Stomach (tissue), 4 donors: ENCODE results near the gene PLPPR3.

ENCODE experiments used
- EP300 ChIP-seq: sonication (generic); formaldehyde crosslinking; IDR thresholded peaks from one replicate; pipeline ENCODE4 v1.6.1; 2017; ENCODE audit warnings: antibody characterized with exemption
- TF ChIP-seq, protein P1 (sequence below), 7 experiments: fragments of 450-650 bp in 4 of 7; fragments of 200-600 bp in 3 of 7; sonication (generic) in 3 of 7; IDR thresholded peaks; one replicate each; pipeline ENCODE4 v1.5.1; 2016 to 2019; ENCODE audit warnings: antibody characterized with exemption in 7 of 7, control low read depth in 2 of 7, mild to moderate bottlenecking in 1 of 7

DNA sequence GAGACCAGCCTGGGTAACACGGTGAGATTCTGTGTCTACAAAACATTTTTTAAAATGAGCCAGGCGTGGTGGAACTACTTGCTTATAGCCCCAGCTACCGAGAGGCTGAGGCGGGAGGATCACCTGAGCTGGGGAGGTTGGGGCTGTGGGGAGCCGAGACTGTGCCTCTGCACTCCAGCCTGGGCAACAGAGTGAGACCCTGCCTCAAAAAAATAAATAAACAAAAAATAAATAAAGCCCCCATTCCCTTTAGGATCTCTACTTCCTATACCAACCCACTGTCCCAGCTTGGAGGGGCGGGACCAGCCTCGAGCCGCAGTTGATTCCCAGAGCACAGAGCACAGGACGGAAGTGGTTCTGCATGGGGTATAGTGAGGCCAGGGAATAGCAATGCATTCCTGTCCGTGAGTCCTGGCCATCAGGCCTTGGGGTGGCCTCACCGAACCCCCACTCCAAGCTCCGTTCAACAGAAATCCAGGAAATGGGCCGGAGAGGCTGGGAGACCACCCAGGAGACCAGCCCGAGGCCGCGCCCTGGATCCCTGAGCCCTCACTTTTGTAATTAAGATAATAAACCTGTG is 29.4 kb downstream of the PLPPR3 start:
- TF ChIP-seq, protein P1, sequence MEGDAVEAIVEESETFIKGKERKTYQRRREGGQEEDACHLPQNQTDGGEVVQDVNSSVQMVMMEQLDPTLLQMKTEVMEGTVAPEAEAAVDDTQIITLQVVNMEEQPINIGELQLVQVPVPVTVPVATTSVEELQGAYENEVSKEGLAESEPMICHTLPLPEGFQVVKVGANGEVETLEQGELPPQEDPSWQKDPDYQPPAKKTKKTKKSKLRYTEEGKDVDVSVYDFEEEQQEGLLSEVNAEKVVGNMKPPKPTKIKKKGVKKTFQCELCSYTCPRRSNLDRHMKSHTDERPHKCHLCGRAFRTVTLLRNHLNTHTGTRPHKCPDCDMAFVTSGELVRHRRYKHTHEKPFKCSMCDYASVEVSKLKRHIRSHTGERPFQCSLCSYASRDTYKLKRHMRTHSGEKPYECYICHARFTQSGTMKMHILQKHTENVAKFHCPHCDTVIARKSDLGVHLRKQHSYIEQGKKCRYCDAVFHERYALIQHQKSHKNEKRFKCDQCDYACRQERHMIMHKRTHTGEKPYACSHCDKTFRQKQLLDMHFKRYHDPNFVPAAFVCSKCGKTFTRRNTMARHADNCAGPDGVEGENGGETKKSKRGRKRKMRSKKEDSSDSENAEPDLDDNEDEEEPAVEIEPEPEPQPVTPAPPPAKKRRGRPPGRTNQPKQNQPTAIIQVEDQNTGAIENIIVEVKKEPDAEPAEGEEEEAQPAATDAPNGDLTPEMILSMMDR (IDR thresholded peaks at IDR 0.05): no peak
- no peak for TF ChIP-seq EP300
